Dermis blood vessel endothelial cell (primary cell): ENCODE results near the gene FAM193B. TPM values are rescaled to one million over a fixed set of nuclear protein-coding genes. Genes with fewer than 3 reads are reported as not detected.
A peak's percentile ranks its signal among the peaks of the same experiment; 100 is the strongest.
"Not testable (repeated sequence)": the region's sequence is repeated elsewhere in the genome, so short reads cannot be mapped to it uniquely, and the experiment has no call there.

Experiments
- DNase-seq: peaks from one replicate; pipeline ENCODE4 v3.0.0; 2010
- total RNA-seq: library from RNA; depleted of rRNA; stranded (reverse); fragments of >200 nt; gene quantifications from 2 replicates; pipeline ENCODE4 v1.2.3, GENCODE V29; 2014

The FAM193B gene
- total RNA-seq, 1 donor from 2014 or later: 31.0 TPM

DNA sequence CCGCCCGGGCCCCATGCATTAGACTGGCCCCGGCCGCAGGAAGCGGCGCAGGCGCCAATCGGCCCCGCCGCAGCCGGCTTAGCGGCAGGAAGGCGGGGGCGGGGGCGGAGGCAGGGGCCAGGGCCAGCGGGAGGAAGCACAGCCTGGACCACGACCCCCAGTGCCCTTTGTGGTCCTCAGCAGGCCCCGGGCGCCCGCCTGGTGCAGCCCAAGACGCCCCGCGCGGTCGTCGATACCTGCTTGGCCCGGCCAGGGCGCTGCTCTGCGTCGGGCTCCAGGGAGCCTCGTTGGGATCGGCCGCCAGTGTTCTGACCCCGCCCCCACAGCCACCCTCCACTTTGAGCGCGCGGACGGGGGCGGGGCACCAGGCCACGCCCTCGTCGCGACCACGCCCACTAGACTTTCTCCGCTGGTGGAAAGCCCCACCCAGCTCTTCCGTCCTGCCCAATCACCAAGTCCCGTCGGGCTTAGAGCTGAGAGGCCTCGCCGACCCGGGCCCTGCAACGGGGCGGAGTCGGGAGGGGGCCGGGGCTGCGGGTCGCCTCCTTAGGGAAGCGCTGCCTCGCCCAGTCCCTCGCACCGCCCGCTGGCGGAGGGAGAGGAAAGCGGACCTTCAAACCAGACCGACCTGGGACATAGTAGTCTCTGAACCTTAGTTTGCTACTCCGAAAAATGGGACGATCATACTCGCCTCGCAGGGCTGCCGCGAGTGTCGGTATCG lies 56.9 kb downstream of the FAM193B start, which contains the start of gene PDLIM7:
TSS of gene PDLIM7 (minus strand) at position 313 of the 721 bp plus-strand sequence. CDS start 1,092 bp downstream, outside the sequence.
- DNase-seq: peak; percentile 98

DNA sequence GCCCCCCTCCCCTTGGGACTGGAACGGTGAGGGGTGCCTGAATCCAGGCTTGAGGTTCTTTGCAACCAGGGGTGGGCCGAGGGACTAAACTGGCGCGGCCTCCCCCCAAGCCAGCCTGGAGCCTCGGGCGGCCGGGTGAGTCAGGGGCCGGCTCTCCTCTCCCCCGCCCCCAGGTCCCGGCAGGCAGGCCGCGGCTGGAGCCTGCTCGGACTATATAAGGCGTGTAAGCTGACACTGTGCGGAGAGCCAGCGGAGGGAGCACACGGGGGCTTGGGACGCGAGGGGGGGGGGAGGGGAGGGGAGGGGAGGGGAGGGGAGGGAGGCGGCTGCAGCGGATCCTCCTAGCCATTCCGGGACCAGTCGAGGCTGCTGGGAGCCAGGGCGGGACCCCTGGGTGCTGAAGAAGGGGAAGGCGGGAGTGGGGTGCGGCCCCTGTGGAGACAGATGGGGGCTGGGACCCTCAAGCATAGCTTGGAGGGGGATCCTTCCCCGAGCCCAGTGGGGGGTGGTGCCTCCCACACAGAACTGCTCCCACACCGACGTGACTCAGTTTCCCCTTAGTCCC lies 57.6 kb downstream of the FAM193B start:
- DNase-seq: peak; percentile 91

DNA sequence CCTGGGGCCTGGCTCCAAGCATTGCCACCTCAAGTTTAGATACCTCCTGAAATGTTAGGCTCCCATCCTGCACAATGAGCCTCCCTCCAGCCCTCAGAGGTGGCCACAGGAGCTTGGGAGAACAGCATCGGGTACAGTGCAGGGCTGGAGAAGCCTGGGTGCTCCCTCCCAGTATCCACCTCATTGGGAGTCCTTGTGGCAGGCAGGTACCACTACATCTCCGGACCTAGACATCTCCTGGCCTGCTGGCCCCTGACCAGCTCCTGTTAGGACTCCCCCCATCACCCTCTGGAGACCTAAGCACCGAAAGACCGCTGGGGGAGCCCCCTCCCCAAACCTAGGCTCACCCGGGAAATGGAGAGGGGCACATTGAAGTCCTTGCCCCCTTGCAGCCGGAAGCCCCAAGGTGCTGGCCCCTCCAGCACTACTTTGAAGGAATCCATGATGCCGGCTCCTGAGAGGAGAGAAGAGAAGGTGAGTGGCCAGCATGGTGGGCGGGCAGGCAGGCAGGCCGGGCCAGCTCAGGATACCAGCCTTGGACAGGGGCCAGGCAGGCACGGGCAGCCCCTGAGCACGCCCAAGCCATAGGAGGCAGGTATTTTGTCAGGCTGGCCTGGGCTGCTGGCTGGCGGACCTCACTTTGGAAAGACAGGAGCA lies 58.2 kb downstream of the FAM193B start:
- DNase-seq: peak; percentile 66

GRCh38 chr5:177495243-177496060 lies 58.9 kb downstream of the FAM193B start:
- DNase-seq: peak; percentile 83

DNA sequence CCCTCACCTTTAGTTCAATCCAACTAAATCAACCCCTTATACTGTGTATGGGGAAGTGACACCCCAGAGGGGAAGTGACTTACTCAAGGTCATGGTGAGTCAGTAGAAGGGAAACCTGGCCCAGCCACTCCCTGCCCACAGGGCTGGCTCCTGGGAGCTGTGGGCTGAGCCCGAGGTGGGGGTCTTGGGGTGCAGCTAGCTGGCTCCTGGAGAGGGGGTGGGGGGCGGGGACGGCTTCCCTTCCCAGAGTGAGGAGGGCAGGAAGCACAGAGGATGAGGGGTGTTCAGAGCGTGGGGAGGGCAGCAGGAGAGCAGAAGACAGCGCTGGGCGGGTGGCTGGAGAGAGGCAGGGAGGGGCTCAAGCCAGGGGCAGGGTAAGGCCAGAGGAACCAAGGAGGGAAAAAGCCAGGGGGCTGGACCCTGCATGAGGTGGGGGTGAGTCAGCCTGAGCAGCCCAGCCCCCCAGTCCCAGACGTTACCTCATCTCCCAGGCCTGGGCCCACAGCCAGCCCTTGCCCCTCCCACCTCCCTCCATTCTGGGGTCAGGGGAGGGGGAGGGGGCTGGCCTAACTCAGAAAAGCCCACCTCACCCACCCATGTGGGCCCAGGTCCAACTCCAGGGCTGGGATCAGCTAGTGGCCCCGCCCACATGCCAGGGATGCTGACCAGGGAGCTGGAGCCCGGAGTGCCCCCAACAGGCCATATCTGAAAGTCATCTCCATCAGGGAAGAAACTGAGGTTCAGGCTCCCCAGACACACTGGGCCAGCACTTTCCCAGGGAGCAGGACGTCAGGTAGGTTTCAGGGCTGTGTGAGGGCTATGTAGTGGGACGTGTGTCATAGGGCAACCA lies 59.8 kb downstream of the FAM193B start:
- peak; percentile 91 for DNase-seq

DNA sequence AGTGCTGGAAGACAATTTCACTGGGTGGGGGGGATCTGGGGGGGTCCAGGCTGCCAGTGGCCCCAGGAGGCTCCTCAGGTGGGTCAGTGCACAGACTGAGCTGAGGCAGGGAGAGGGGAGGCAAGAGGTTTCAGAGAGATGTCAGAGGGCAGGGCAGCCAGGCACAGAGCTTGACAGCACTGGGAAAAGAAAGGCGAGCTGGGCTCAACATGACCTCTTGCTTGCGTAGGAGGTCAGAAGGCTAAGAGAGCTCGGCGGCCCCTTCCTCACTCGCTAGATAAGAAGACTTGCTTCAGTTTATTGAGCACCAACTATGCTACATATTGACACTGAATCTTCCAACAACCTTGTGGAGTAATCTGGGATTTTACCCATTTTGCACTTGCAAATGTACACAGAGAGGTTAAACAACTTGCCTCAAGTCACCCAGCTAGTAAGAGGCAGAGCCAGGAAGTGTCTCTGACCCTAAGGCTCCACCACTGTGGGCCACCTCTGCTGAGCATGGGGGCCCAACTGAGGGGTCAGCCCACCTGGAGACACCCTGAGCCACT lies 60.5 kb downstream of the FAM193B start:
- no peak for DNase-seq

- no peak for DNase-seq
Observed at GRCh38 chr5:177492841-177493240, 61.5 kb downstream of the FAM193B start.

- DNase-seq: no peak
Observed at GRCh38 chr5:177491983-177492746, 62.2 kb downstream of the FAM193B start.

GRCh38 chr5:177491429-177491945 lies 62.9 kb downstream of the FAM193B start:
- DNase-seq: peak; percentile 76

GRCh38 chr5:177490992-177491391 lies 63.4 kb downstream of the FAM193B start:
- DNase-seq: no peak

DNA sequence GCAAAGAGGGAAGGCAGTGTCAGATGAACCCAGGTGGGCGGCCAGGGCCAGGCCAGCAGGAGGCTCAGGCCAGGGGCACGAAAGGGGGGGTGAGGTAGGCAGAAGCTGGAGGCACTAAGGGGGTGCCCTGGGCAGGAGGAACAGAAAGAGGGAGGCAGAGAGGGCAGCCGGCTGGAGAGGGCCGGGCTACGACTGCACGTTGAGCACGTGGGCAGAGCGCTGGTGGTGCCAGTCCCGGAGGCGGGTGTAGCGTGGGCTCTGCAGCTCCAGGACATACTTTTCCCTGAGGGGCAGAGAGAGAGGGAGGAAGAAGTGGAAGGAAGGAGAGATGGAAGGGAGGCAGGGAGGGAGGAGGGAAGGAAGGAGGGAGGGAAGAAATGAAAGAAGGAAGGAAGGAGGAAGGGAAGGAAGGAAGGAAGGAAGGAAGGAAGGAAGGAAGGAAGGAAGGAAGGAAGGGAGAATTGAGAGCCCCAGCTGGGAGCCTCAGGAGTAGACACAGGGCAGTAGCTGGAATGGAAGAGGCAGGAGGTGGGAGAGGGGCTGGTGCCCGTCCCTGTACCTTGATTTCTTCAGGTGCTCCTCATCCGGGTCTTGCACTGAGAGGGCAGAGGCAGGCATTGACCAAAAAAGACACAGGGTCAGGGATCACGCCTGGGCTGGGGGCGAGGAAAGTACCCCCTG lies 63.9 kb downstream of the FAM193B start:
- DNase-seq: no peak

- peak; percentile 46 for DNase-seq
Observed at GRCh38 chr5:177489119-177489716, 65.1 kb downstream of the FAM193B start.

- peak; percentile 40 for DNase-seq
Observed at GRCh38 chr5:177487975-177488374, 66.4 kb downstream of the FAM193B start.

- DNase-seq: no peak
Observed at GRCh38 chr5:177487144-177487543, 67.2 kb downstream of the FAM193B start.

- no peak for DNase-seq
Observed at GRCh38 chr5:177486256-177486655, 68.1 kb downstream of the FAM193B start.

DNA sequence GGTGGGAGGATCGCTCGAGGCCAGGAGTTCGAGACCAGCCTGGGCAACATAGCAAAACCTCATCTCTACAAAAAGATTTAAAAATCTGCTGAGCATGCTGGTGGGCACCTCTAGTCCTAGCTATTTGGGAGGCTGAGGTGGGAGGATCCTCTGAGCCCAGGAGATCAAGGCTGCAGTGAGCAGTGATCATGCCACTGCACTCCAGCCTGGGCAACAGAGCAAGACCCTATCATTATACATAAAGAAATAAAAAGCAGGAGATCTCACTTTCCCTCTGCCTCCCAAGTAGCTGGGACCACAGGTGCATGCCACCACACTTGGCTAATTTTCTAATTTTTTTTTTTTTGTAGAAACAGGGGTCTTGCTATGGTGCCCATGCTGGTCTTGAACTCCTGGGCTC lies 68.6 kb downstream of the FAM193B start:
- DNase-seq: not testable (repeated sequence)

- no peak for DNase-seq
Observed at GRCh38 chr5:177484902-177485549, 69.3 kb downstream of the FAM193B start.

- DNase-seq: no peak
Observed at GRCh38 chr5:177483994-177484901, 70.1 kb downstream of the FAM193B start.
